NCI-H526 treated with DMSO at 0.1 percent for 48 hours (cell line): ENCODE measurements around the gene SPINK9.
A peak's percentile ranks its signal among the peaks of the same experiment; 100 is the strongest.

Experiments used
- DNase-seq: peaks from one replicate; lab custom pipeline; 2025; lab: John Stamatoyannopoulos, UW

Gene SPINK9

GRCh38 chr5:148368299-148368698 lies 32.9 kb downstream of the SPINK9 start:
- DNase-seq, result no peak

GRCh38 chr5:148372166-148372725 lies 36.9 kb downstream of the SPINK9 start:
- DNase-seq, result no peak

GRCh38 chr5:148372893-148373292 lies 37.5 kb downstream of the SPINK9 start:
- no peak for DNase-seq

- peak; percentile 21 for DNase-seq
Measured at GRCh38 chr5:148374690-148375360, 39.5 kb downstream of the SPINK9 start.

DNA sequence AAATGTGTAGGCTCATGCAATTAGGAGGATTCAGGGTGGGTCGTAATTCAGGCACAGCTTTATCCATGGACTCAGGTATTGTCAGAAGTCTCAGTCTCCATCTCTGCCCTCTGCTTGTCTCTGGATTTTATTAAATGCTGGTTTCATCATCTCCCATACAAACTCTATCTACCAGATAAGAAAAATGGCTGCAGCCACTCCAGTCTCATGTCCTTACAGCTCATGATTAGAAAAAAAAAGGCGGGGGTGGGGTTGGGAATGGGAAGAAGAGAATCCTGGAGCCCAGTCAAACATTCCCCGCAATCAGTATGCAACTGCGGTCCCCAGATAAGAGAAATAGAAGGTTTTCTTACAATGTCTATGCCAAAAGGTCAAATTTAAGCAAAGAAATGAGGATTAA lies 40.8 kb downstream of the SPINK9 start:
- no peak for DNase-seq

DNA sequence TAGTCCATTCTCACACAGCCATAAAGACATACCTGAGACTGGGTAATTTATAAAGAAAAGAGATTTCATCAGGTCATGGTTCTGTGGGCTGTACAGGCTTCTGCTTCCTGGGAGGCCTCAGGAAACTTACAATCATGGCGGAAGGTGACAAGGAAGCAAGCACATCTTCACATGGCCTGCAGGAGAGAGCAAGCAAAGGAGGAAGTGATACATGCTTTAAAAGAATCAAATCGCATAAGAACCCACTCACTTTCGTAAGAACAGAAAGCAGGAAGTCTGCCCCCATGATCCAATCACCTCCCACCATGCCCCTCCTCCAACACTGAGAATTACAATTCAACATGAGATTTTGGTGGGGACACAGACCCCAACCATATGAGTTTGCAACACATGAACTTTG lies 43.3 kb downstream of the SPINK9 start:
- no peak for DNase-seq

GRCh38 chr5:148379340-148379739 lies 44.0 kb downstream of the SPINK9 start:
- DNase-seq, result no peak

DNA sequence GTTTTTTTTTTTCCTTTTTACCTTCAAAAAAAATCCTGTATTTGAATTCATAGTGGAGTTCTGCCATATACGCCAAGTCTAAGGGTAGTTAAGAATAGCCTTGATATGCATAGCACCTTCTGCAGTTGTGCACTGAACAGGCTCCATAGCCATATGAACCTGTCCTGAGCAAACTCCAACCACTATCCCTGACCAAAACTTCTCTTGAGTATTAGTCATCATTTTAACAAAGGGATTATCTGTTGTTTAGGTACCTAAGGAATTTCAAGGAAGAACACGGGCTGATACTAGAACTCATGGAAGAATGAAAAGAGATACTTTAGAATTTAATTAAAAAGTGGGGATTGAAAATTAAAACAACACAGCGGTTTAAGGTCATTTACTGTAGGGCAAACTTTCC lies 46.5 kb downstream of the SPINK9 start:
- DNase-seq, result no peak

- no peak for DNase-seq
Measured at GRCh38 chr5:148382961-148383360, 47.6 kb downstream of the SPINK9 start.

DNA sequence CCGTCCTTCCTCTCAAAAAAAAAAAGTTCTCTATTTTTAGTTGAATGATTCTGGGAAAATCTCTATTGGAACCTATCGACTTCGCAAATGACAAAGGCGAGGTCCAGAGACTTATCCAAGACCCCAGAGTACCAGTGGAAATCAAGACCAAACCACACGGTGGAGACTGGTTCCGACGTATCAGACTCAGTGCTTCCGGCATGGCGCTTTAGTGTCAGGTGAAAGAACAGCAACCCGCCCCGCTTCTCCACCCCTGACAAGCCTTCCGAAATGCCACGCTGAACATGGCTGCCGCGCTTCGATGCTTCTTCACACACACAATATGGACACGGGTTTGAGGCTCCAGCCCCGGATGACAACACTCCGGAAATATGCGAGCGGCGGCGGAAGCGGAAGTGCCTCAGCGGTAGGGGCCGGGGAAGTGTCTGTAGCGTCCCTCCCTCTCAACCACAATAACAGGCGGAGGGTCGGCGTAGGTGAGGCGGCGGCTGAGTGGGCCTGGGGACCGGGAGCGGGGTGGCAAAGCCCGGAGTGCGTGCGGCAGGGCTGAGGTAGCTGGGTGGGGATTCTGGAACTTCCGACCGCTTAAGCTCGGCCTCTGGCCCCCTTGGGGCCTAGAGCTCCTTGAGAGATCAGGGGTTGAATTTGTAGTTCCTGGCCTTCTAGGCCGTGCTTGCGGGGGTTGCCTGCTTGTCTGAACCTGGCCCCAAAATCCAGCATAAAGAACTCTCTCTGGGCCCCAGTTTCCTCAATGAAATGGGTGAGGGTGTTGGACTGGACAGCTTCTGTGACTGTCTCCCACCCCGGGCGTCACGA lies 48.4 kb downstream of the SPINK9 start, which contains the start of gene FBXO38:
Gene FBXO38, plus strand, starts transcription at position 395 of the 816 bp plus-strand sequence. CDS start 10,819 bp downstream, outside the sequence.
- peak; percentile 95 for DNase-seq

GRCh38 chr5:148384380-148384737 lies 49.0 kb downstream of the SPINK9 start:
- DNase-seq, result no peak

DNA sequence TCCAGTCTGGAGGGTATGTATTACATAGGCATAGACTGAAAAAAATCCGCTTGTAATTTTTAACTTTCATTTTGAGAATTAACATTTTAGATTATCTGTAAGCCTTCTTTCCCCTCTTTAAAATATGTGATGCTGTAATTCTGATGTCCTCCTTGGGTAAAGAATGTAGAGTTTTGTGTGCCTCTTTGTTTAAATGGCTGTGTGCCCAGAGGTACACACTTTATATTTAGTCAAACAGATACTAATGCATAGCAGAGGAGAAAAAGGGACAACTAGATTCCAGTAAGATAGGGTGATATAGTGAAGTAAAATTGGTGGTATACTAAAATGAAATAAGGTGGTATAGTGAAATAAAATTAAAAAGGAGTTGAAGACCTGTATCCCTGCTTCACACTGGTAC lies 49.7 kb downstream of the SPINK9 start:
- DNase-seq, result no peak

GRCh38 chr5:148386041-148386440 lies 50.7 kb downstream of the SPINK9 start:
- no peak for DNase-seq

GRCh38 chr5:148387325-148387724 lies 52.0 kb downstream of the SPINK9 start:
- no peak for DNase-seq

DNA sequence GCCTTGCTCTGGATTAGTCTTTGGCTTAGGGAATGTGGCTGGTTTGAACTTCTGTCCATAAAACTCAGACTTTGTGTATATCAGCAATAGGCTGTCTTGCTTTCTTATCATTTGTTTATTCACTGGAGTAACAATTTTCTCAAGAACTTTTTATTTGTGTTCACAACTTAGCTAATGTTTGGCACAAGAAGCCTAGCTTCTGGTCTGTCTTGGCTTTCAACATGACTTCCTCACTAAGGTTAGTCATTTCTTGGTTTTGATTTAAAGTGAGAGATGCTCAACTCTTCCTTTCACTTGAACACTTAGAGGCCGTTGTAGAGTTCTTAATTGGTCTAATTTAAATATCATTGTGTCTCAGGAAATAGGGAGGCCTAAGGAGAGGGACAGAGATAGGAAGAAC lies 53.3 kb downstream of the SPINK9 start:
- no peak for DNase-seq
